Measurements from ENCODE around the gene PPY. TPM values are rescaled to one million over a fixed set of nuclear protein-coding genes. Genes with fewer than 3 reads are reported as not detected.
A peak's percentile ranks its signal among the peaks of the same experiment; 100 is the strongest.

The PPY gene
- total RNA-seq, 1 experiment from 2014 or later, result not detected

GRCh38 chr17:43952351-43952723 lies 10.1 kb upstream of the PPY start (continued):
- TF ChIP-seq PRDM15 (CRISPR knock-in tag; IDR thresholded peaks at IDR 0.05), result no peak
- TF ChIP-seq ZBTB21 (CRISPR knock-in tag; IDR thresholded peaks at IDR 0.05; ENCODE audit: borderline replicate concordance), result no peak
- no peak for TF ChIP-seq RELA (CRISPR knock-in tag; IDR thresholded peaks at IDR 0.05; ENCODE audit: borderline replicate concordance)
- no peak for TF ChIP-seq JUN (CRISPR knock-in tag; IDR thresholded peaks at IDR 0.05)
- no peak for TF ChIP-seq IRF1 (CRISPR knock-in tag; IDR thresholded peaks at IDR 0.05)
- TF ChIP-seq GABPB1 (CRISPR knock-in tag; IDR thresholded peaks at IDR 0.05), result no peak
- no peak for TF ChIP-seq AFF4 (CRISPR knock-in tag; IDR thresholded peaks at IDR 0.05; ENCODE audit: borderline replicate concordance)
- TF ChIP-seq NFE2L1 (CRISPR knock-in tag; IDR thresholded peaks at IDR 0.05), result no peak
- TF ChIP-seq PRRX2 (CRISPR knock-in tag; IDR thresholded peaks at IDR 0.05), result no peak
- no peak for TF ChIP-seq GTF2I (CRISPR knock-in tag; conservative IDR thresholded peaks at IDR 0.05)
- TF ChIP-seq FOXJ3 (CRISPR knock-in tag; IDR thresholded peaks at IDR 0.05; ENCODE audit: borderline replicate concordance), result no peak

- ChIA-PET POLR2A (no interaction called here), CTCF (interaction anchor here (0.6 to 1.7 kb wide), 7 partner anchors 8 to 144 kb away, joined by 3 to 7 read pairs (median 4); partner anchors contain the start of gene MPP2)
- Mint-ChIP-seq H3K27ac (no peak overlapping the region), H3K9me3 (no peaks in the 10 kb centered on the region), H3K36me3 (no peaks in the 10 kb centered on the region), H3K27me3 (ENCODE audit: low read depth) (peaks cover 52% of the 10 kb centered on the region), H3K4me3 (peak overlapping the region; percentile 87), H3K4me1 (peaks cover 12% of the 10 kb centered on the region)
- no peak for ATAC-seq
- TF ChIP-seq ELF4 (CRISPR knock-in tag; IDR thresholded peaks at IDR 0.05; ENCODE audit: low read depth), result no peak
- no peak for TF ChIP-seq ZNF416 (CRISPR knock-in tag; IDR thresholded peaks at IDR 0.05)
- TF ChIP-seq HMGA2 (CRISPR knock-in tag; IDR thresholded peaks at IDR 0.05), result no peak
- no peak for TF ChIP-seq RORB (CRISPR knock-in tag; IDR thresholded peaks at IDR 0.05)
- no peak for TF ChIP-seq E2F1 (CRISPR knock-in tag; IDR thresholded peaks at IDR 0.05)
- no peak for TF ChIP-seq MXD4 (CRISPR knock-in tag; IDR thresholded peaks at IDR 0.05; ENCODE audit: borderline replicate concordance)
- no peak for TF ChIP-seq NR3C1 (CRISPR knock-in tag; conservative IDR thresholded peaks at IDR 0.05; ENCODE audit: low read depth)
- no peak for TF ChIP-seq USF2 (CRISPR knock-in tag; IDR thresholded peaks at IDR 0.05)
- no peak for TF ChIP-seq CREM (CRISPR knock-in tag; IDR thresholded peaks at IDR 0.05)
- DNase-seq (ENCODE audit: low spot score), result no peak
Measured at GRCh38 chr17:43951750-43952149, 9.5 kb upstream of the PPY start.
